ENCODE data around the gene SYTL4. TPM values are rescaled to one million over a fixed set of nuclear protein-coding genes. Genes with fewer than 3 reads are reported as not detected.

SYTL4 gene
- total and polyA plus RNA-seq, 2 experiments from 2014 or later: 0.28 TPM; not detected in 1

- Histone ChIP-seq H4K20me1 (replicated peaks; ENCODE audit: insufficient read depth) (no peaks in the 10 kb centered on the region), H2AFZ (no peak overlapping the region), H3F3A (replicated peaks; ENCODE audit: low read depth) (no peaks in the 10 kb centered on the region), H3K27me3 (ENCODE audit: insufficient read depth) (no peaks in the 10 kb centered on the region), H3K4me2 (no peak overlapping the region), H3K9me2 (ENCODE audit: insufficient read depth) (no peaks in the 10 kb centered on the region), H3K27ac (ENCODE audit: low read depth) (no peak overlapping the region), H3K4me1 (ENCODE audit: insufficient read depth) (no peaks in the 10 kb centered on the region), H3K36me3 (ENCODE audit: insufficient read depth) (no peaks in the 10 kb centered on the region), H3K79me2 (replicated peaks; ENCODE audit: insufficient read depth) (no peaks in the 10 kb centered on the region), H3K4me3 (no peak overlapping the region)
- Mint-ChIP-seq H3K4me1 (no peaks in the 10 kb centered on the region), H3K36me3 (ENCODE audit: low read depth) (peaks cover 4% of the 10 kb centered on the region; the same call in 2 of the 3 replicates), H3K9me3 (peaks cover 10% of the 10 kb centered on the region), H3K27me3 (ENCODE audit: insufficient read depth, low read depth, poor library complexity) (no peaks in the 10 kb centered on the region), H3K27ac (no peak overlapping the region), H3K4me3 (no peak overlapping the region)
- no peak for DNase-seq (ENCODE audit: low spot score)
- TF ChIP-seq EZH2 (IDR thresholded peaks at IDR 0.05; ENCODE audit: low read depth, unreplicated experiment): no peak
- no peak for TF ChIP-seq ZNF114 (CRISPR knock-in tag; IDR thresholded peaks at IDR 0.05)
- no peak for ATAC-seq
These were observed 10.6 kb downstream of the SYTL4 start for GRCh38 chrX:100721328-100721727.

- no peaks in the 10 kb centered on the region for H3K4me1 Mint-ChIP-seq
- no peaks in the 10 kb centered on the region for H3K27me3 Mint-ChIP-seq (ENCODE audit: insufficient read depth, low read depth, poor library complexity)
- peaks cover 10% of the 10 kb centered on the region for H3K9me3 Mint-ChIP-seq
- no peak overlapping the region for H3K27ac Mint-ChIP-seq
- no peak overlapping the region for H3K4me3 Mint-ChIP-seq
- Histone ChIP-seq H3K4me1 (ENCODE audit: insufficient read depth) (no peaks in the 10 kb centered on the region), H3K27ac (ENCODE audit: low read depth) (no peak overlapping the region), H3K79me2 (replicated peaks; ENCODE audit: insufficient read depth) (no peaks in the 10 kb centered on the region), H3K36me3 (ENCODE audit: insufficient read depth) (no peaks in the 10 kb centered on the region), H4K20me1 (replicated peaks; ENCODE audit: insufficient read depth) (no peaks in the 10 kb centered on the region), H3K4me3 (no peak overlapping the region), H3F3A (replicated peaks; ENCODE audit: low read depth) (no peaks in the 10 kb centered on the region), H3K27me3 (ENCODE audit: insufficient read depth) (no peaks in the 10 kb centered on the region), H3K4me2 (no peak overlapping the region), H2AFZ (no peak overlapping the region), H3K9me2 (ENCODE audit: insufficient read depth) (no peaks in the 10 kb centered on the region)
- TF ChIP-seq REST (IDR thresholded peaks at IDR 0.05; ENCODE audit: unreplicated experiment): no peak
- no peak for TF ChIP-seq JUNB (IDR thresholded peaks at IDR 0.05; ENCODE audit: unreplicated experiment)
- TF ChIP-seq NANOG (IDR thresholded peaks at IDR 0.05; ENCODE audit: borderline replicate concordance): no peak
- TF ChIP-seq POLR2AphosphoS5 (IDR thresholded peaks at IDR 0.05; ENCODE audit: low read depth): no peak
- no peak for TF ChIP-seq EZH2 (IDR thresholded peaks at IDR 0.05; ENCODE audit: low read depth, unreplicated experiment)
- TF ChIP-seq, protein P1, sequence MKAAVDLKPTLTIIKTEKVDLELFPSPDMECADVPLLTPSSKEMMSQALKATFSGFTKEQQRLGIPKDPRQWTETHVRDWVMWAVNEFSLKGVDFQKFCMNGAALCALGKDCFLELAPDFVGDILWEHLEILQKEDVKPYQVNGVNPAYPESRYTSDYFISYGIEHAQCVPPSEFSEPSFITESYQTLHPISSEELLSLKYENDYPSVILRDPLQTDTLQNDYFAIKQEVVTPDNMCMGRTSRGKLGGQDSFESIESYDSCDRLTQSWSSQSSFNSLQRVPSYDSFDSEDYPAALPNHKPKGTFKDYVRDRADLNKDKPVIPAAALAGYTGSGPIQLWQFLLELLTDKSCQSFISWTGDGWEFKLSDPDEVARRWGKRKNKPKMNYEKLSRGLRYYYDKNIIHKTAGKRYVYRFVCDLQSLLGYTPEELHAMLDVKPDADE (IDR thresholded peaks at IDR 0.05): no peak
- TF ChIP-seq ZNF331 (CRISPR knock-in tag; IDR thresholded peaks at IDR 0.05; ENCODE audit: low read depth): no peak
- TF ChIP-seq EZH2phosphoT487 (IDR thresholded peaks at IDR 0.05; ENCODE audit: unreplicated experiment): no peak
- no peak for TF ChIP-seq CREB1 (CRISPR knock-in tag; IDR thresholded peaks at IDR 0.05; ENCODE audit: low read depth)
- ATAC-seq: no peak
- DNase-seq (ENCODE audit: low spot score): no peak
- peaks cover 4% of the 10 kb centered on the region; the same call in 2 of the 3 replicates for H3K36me3 Mint-ChIP-seq (ENCODE audit: low read depth)
These were observed 11.6 kb downstream of the SYTL4 start for GRCh38 chrX:100720301-100720700.
